Panc1 (cell line): ENCODE data around the gene HCN1. TPM values are rescaled to one million over a fixed set of nuclear protein-coding genes. Genes with fewer than 3 reads are reported as not detected.
"Not testable (repeated sequence)": the region's sequence is repeated elsewhere in the genome, so short reads cannot be mapped to it uniquely, and the experiment has no call there.

Source experiments
- ATAC-seq: fragments of 200-7000 bp; cut with Tn5 transposase; 2 replicates; pipeline ENCODE4 v1.9.1; 2020; ENCODE audit warnings: mild to moderate bottlenecking, moderate library complexity
- BruUV-seq: library from RNA; stranded (reverse); fragments of 400-500 nt; replicated peaks from 2 replicates; lab custom pipeline; 2021; lab: Mats Ljungman, UMichigan
- CTCF ChIA-PET: fragments of 300-600 bp; sonication (Branson Sonifier 250); formaldehyde crosslinking; loops from one replicate; lab custom pipeline; 2022; ENCODE audit warnings: antibody characterized with exemption; lab: Charles Lee
- POLR2A ChIA-PET: fragments of 300-600 bp; sonication (Branson Sonifier 250); formaldehyde crosslinking; loops from one replicate; lab custom pipeline; 2022; ENCODE audit warnings: antibody characterized with exemption; lab: Charles Lee
- DNase-seq: peaks from one replicate; pipeline ENCODE4 v3.0.0-alpha.2; 2010; ENCODE audit warnings: low read depth, low spot score
- H3K27ac ChIP-seq: 2 replicates; pipeline ENCODE4 v1.5.1; 2011; ENCODE audit warnings: mild to moderate bottlenecking, low read length, inconsistent platforms
- H3K27me3 ChIP-seq: fragments of 200-500 bp; sonication (Bioruptor generic); 2 replicates; pipeline ENCODE4 v1.6.0; 2014; ENCODE audit warnings: low read length, inconsistent platforms; ENCODE audit not compliant: control insufficient read depth, insufficient read depth
- H3K36me3 ChIP-seq: fragments of 200-500 bp; sonication (Bioruptor generic); 2 replicates; pipeline ENCODE4 v1.5.1; 2014; ENCODE audit warnings: inconsistent platforms, mild to moderate bottlenecking, low read length, moderate library complexity; ENCODE audit not compliant: control insufficient read depth, insufficient read depth
- H3K4me1 ChIP-seq: 2 replicates; pipeline ENCODE4 v1.5.1; 2011; ENCODE audit warnings: inconsistent platforms, mild to moderate bottlenecking, low read length, moderate library complexity; ENCODE audit not compliant: control insufficient read depth, insufficient read depth
- H3K4me3 ChIP-seq, 2 experiments: 2 replicates each; pipeline ENCODE4 v1.5.1; 2011 to 2012; ENCODE audit warnings: low read depth in 2 of 2, low read length in 2 of 2, mild to moderate bottlenecking in 2 of 2, inconsistent platforms in 1 of 2, moderate library complexity in 1 of 2
- H3K9me3 ChIP-seq: fragments of 200-500 bp; sonication (Bioruptor generic); 2 replicates; pipeline ENCODE4 v1.5.1; 2014; ENCODE audit warnings: low read depth, mild to moderate bottlenecking, inconsistent platforms, low read length, moderate library complexity; ENCODE audit not compliant: control insufficient read depth, insufficient read depth
- POLR2AphosphoS5 ChIP-seq: IDR thresholded peaks from 2 replicates; pipeline ENCODE4 v1.6.1; 2012; ENCODE audit warnings: mild to moderate bottlenecking, low read depth, low read length, moderate library complexity
- SIN3A ChIP-seq: IDR thresholded peaks from 2 replicates; pipeline ENCODE4 v1.6.1; 2012; ENCODE audit warnings: low read depth, mild to moderate bottlenecking, low read length, moderate library complexity, borderline replicate concordance; ENCODE audit not compliant: insufficient read depth
- TCF7L2 ChIP-seq: IDR thresholded peaks from 2 replicates; pipeline ENCODE4 v1.6.1; 2011; ENCODE audit warnings: mild to moderate bottlenecking, low read depth, low read length, inconsistent platforms
- in situ Hi-C: cut with HindIII; loops from 2 replicates; pipeline ENCODE4 v1.10.0; 2016; ENCODE audit warnings: low sequenced_read_pairs, low pct_unique_long_range_greater_than_20kb
- intact Hi-C: fragments of 100-400 bp; cut with micrococcal nuclease; formaldehyde crosslinking; loops from one replicate; pipeline ENCODE4 v1.10.0; 2022; ENCODE audit not compliant: unreplicated experiment
- total RNA-seq: library from RNA; stranded (reverse); gene quantifications from one replicate; pipeline ENCODE4 v1.2.1, GENCODE V29; 2021; ENCODE audit not compliant: unreplicated experiment
- TF ChIP-seq, protein P1 (sequence below), 2 experiments: IDR thresholded peaks; 2 replicates each; pipeline ENCODE4 v1.6.1; 2011 to 2012; ENCODE audit warnings: low read depth in 2 of 2, control low read depth in 1 of 2, low read length in 1 of 2, mild to moderate bottlenecking in 1 of 2, moderate library complexity in 1 of 2; ENCODE audit not compliant: insufficient read depth in 1 of 2
- TF ChIP-seq, protein P2 (sequence below): fragments of 450-650 bp; IDR thresholded peaks from 2 replicates; pipeline ENCODE4 v1.5.1; 2017; ENCODE audit warnings: mild to moderate bottlenecking

HCN1 gene
- total RNA-seq, 1 experiment from 2014 or later = 0.36 TPM

DNA sequence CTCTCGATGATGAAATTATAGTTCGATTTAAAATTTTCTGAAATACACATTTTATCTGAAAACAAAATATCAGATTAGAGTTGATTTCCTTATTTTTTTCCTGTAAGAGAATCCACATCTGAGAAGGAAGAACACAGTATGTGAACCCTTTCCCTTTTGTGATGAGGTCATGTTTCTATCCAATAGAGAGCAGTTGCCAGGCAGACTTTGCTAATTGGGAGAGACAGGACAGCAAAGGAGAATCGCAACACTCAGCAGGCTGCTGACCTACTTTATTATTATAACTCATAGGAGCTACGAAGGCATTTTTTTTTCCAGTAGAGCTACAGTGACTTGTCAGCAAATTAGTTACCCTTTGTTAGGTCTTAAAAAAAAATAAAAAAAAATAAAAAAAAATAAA is 242.1 kb downstream of the HCN1 start:
- ChIA-PET CTCF (no interaction called here), POLR2A (no interaction called here)
- DNase-seq = no peak
- Histone ChIP-seq H3K4me1 (no peaks in the 10 kb centered on the region), H3K27me3 (no peaks in the 10 kb centered on the region), H3K9me3 (no peaks in the 10 kb centered on the region), H3K4me3 (no peak overlapping the region), H3K27ac (no peak overlapping the region), H3K36me3 (no peaks in the 10 kb centered on the region)
- BruUV-seq = no TSS peak
- no peak for ATAC-seq
- TF ChIP-seq, protein P1, sequence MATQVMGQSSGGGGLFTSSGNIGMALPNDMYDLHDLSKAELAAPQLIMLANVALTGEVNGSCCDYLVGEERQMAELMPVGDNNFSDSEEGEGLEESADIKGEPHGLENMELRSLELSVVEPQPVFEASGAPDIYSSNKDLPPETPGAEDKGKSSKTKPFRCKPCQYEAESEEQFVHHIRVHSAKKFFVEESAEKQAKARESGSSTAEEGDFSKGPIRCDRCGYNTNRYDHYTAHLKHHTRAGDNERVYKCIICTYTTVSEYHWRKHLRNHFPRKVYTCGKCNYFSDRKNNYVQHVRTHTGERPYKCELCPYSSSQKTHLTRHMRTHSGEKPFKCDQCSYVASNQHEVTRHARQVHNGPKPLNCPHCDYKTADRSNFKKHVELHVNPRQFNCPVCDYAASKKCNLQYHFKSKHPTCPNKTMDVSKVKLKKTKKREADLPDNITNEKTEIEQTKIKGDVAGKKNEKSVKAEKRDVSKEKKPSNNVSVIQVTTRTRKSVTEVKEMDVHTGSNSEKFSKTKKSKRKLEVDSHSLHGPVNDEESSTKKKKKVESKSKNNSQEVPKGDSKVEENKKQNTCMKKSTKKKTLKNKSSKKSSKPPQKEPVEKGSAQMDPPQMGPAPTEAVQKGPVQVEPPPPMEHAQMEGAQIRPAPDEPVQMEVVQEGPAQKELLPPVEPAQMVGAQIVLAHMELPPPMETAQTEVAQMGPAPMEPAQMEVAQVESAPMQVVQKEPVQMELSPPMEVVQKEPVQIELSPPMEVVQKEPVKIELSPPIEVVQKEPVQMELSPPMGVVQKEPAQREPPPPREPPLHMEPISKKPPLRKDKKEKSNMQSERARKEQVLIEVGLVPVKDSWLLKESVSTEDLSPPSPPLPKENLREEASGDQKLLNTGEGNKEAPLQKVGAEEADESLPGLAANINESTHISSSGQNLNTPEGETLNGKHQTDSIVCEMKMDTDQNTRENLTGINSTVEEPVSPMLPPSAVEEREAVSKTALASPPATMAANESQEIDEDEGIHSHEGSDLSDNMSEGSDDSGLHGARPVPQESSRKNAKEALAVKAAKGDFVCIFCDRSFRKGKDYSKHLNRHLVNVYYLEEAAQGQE (IDR thresholded peaks at IDR 0.05; ENCODE audit: insufficient read depth in 1 of 2, low read depth in 2 of 2, low read length in 1 of 2) = no peak
- no peak for TF ChIP-seq POLR2AphosphoS5
- in situ Hi-C loops = no loop called here
- intact Hi-C loops = no loop called here

DNA sequence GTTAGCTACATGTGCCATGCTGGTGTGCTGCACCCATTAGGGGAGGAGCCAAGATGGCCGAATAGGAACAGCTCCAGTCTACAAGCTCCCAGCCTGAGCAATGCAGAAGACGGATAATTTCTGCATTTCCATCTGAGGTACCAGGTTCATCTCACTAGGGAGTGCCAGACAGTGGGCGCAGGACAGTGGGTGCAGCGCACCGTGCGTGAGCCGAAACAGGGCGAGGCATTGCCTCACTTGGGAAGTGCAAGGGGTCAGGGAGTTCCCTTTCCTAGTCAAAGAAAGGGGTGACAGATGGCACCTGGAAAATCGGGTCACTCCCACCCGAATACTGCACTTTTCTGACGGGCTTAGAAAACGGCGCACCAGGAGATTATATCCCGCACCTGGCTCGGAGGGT is 251.3 kb downstream of the HCN1 start:
- H3K36me3 ChIP-seq, ATAC-seq, H3K27ac ChIP-seq, POLR2A ChIA-PET, H3K27me3 ChIP-seq, H3K4me1 ChIP-seq, CTCF ChIA-PET, H3K9me3 ChIP-seq, in situ Hi-C loops, BruUV-seq, DNase-seq, intact Hi-C loops, H3K4me3 ChIP-seq: not testable (repeated sequence)

DNA sequence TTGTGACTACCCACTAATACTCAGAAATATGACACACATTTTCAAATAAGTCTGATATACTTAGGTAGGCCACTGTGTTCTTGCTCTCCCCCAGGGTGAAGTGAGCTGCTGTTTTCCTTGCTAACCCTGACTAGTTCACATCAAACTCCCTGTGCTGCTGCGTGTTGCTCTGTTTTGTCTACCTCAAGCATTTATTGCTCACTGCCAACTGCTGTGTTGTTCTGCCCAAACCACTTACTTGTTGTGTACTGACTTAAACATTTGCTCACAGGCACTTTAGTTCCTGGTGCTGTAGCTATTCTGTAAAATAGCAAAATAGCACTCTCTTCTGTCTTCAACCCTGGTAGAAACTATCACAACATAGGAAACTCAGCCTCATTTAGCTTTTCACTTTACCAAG is 255.7 kb downstream of the HCN1 start:
- no TSS peak for BruUV-seq
- Histone ChIP-seq H3K36me3 (no peaks in the 10 kb centered on the region), H3K4me3 (no peak overlapping the region), H3K4me1 (no peaks in the 10 kb centered on the region), H3K27ac (no peak overlapping the region), H3K9me3 (no peaks in the 10 kb centered on the region), H3K27me3 (no peaks in the 10 kb centered on the region)
- intact Hi-C loops (no loop called here), in situ Hi-C loops (no loop called here)
- no peak for DNase-seq
- CTCF ChIA-PET = no interaction called here
- TF ChIP-seq POLR2AphosphoS5 (no peak), SIN3A (no peak), TCF7L2 (no peak)
- TF ChIP-seq, protein P1 (IDR thresholded peaks at IDR 0.05; ENCODE audit: insufficient read depth in 1 of 2, low read depth in 2 of 2, low read length in 1 of 2) = no peak
- TF ChIP-seq, protein P2, sequence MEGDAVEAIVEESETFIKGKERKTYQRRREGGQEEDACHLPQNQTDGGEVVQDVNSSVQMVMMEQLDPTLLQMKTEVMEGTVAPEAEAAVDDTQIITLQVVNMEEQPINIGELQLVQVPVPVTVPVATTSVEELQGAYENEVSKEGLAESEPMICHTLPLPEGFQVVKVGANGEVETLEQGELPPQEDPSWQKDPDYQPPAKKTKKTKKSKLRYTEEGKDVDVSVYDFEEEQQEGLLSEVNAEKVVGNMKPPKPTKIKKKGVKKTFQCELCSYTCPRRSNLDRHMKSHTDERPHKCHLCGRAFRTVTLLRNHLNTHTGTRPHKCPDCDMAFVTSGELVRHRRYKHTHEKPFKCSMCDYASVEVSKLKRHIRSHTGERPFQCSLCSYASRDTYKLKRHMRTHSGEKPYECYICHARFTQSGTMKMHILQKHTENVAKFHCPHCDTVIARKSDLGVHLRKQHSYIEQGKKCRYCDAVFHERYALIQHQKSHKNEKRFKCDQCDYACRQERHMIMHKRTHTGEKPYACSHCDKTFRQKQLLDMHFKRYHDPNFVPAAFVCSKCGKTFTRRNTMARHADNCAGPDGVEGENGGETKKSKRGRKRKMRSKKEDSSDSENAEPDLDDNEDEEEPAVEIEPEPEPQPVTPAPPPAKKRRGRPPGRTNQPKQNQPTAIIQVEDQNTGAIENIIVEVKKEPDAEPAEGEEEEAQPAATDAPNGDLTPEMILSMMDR = no peak
- ATAC-seq = no peak
- POLR2A ChIA-PET = interaction anchor here (0.7 kb wide), 1 partner anchor 872 kb away, joined by 6 read pairs; no protein-coding TSS in a partner anchor
